ENCODE measurements around the gene CDH4.

- TF ChIP-seq POLR2AphosphoS5 (IDR thresholded peaks at IDR 0.05; ENCODE audit: low read depth, low read length), result no peak
- no peak for TF ChIP-seq EP300 (IDR thresholded peaks at IDR 0.05; ENCODE audit: borderline replicate concordance in 1 of 2, low read depth in 2 of 2, low read length in 2 of 2)
- TF ChIP-seq POLR2A (IDR thresholded peaks at IDR 0.05; ENCODE audit: control extremely low read depth in 1 of 2, low read depth in 2 of 2, low read length in 2 of 2), result no peak
- no peak for TF ChIP-seq JUND (IDR thresholded peaks at IDR 0.05; ENCODE audit: low read length)
- TF ChIP-seq EZH2 (IDR thresholded peaks at IDR 0.05; ENCODE audit: low read depth, low read length, severe bottlenecking), result no peak
- no peak for TF ChIP-seq CTCF (IDR thresholded peaks at IDR 0.05; ENCODE audit: control extremely low read depth in 1 of 3, insufficient read depth in 1 of 3, low read depth in 1 of 3, low read length in 3 of 3)
- TF ChIP-seq SP2 (IDR thresholded peaks at IDR 0.05; ENCODE audit: low read length), result no peak
- TF ChIP-seq ATF3 (IDR thresholded peaks at IDR 0.05; ENCODE audit: insufficient read depth, low read depth, low read length), result no peak
Observed at GRCh38 chr20:61881861-61882260, 629.8 kb downstream of the CDH4 start.

Data from H1 (cell line).